Measurements from ENCODE around the gene ARL15. TPM values are rescaled to one million over a fixed set of nuclear protein-coding genes. Genes with fewer than 3 reads are reported as not detected.

Gene ARL15
- total and polyA plus RNA-seq, 2 donors (not counting 1 experiment from before 2014, with no cell fraction given): 5.8 to 20.5 TPM

GRCh38 chr5:53917826-53918225 lies 392.5 kb downstream of the ARL15 start:
- Mint-ChIP-seq H3K4me1 (peaks cover 8% of the 10 kb centered on the region), H3K27me3 (no peaks in the 10 kb centered on the region), H3K4me3 (no peak overlapping the region), H3K9me3 (ENCODE audit: insufficient read depth) (no peaks in the 10 kb centered on the region), H3K27ac (no peak overlapping the region)
- no peak overlapping the region for H3K4me2 ChIP-seq (replicated peaks; ENCODE audit: low read depth, low read length, poor library complexity, severe bottlenecking)
- H3K9ac ChIP-seq (ENCODE audit: low read length): no peak overlapping the region
- H2AFZ ChIP-seq (ENCODE audit: insufficient read depth, low read depth, low read length, poor library complexity, severe bottlenecking): no peak overlapping the region
- no CpG with 5 or more reads among the region's 3 CpGs for WGBS (ENCODE audit: insufficient coverage)
- CTCF ChIA-PET: interaction anchor here (0.7 kb wide), 1 partner anchor 12 kb away, joined by 5 read pairs; no protein-coding TSS in a partner anchor
- intact Hi-C loops (cut with micrococcal nuclease): no loop called here
- DNase-seq (no peak), ATAC-seq (ENCODE audit: low read depth) (no peak)
- POLR2A ChIA-PET: no interaction called here
- no peaks in the 10 kb centered on the region for H3K36me3 ChIP-seq (replicated peaks in 1 of 2; ENCODE audit: control extremely low read depth in 1 of 2, control insufficient read depth in 1 of 2, extremely low read depth in 1 of 2, insufficient read depth in 2 of 2, low read length in 1 of 2)
- no peaks in the 10 kb centered on the region for H3K4me1 ChIP-seq (ENCODE audit: control insufficient read depth in 2 of 2, insufficient read depth in 2 of 2, low read length in 2 of 2)
- no peaks in the 10 kb centered on the region for H3K79me2 ChIP-seq (ENCODE audit: control insufficient read depth, insufficient read depth, low read length)
- H3K27me3 ChIP-seq (replicated peaks in 1 of 4; ENCODE audit: control extremely low read depth in 1 of 4, control insufficient read depth in 3 of 4, insufficient read depth in 4 of 4, low read length in 3 of 4): no peaks in the 10 kb centered on the region
- no peaks in the 10 kb centered on the region for H4K20me1 ChIP-seq (ENCODE audit: control insufficient read depth, insufficient read depth, low read length, poor library complexity, severe bottlenecking)
- H3K4me3 ChIP-seq (ENCODE audit: control extremely low read depth in 1 of 5, extremely low read depth in 1 of 5, insufficient read depth in 1 of 5, low read depth in 2 of 5, low read length in 4 of 5): no peak overlapping the region
- no peak for TF ChIP-seq CTCF (IDR thresholded peaks at IDR 0.05)
- no peak for TF ChIP-seq EZH2 (IDR thresholded peaks at IDR 0.05; ENCODE audit: borderline replicate concordance, insufficient read depth, low read depth, low read length, poor library complexity, severe bottlenecking)
- H3K9me3 ChIP-seq (ENCODE audit: control extremely low read depth in 1 of 3, control insufficient read depth in 2 of 3, insufficient read depth in 1 of 3, low read length in 2 of 3): no peaks in the 10 kb centered on the region
- H3K27ac ChIP-seq (ENCODE audit: low read length in 2 of 2): no peak overlapping the region

GRCh38 chr5:53917095-53917494 lies 393.3 kb downstream of the ARL15 start:
- ATAC-seq (ENCODE audit: low read depth) (no peak), DNase-seq (no peak)
- Histone ChIP-seq H3K27ac (ENCODE audit: low read length in 2 of 2) (no peak overlapping the region), H3K9ac (ENCODE audit: low read length) (no peak overlapping the region), H3K4me3 (ENCODE audit: control extremely low read depth in 1 of 5, extremely low read depth in 1 of 5, insufficient read depth in 1 of 5, low read depth in 2 of 5, low read length in 4 of 5) (no peak overlapping the region), H3K27me3 (replicated peaks in 1 of 4; ENCODE audit: control extremely low read depth in 1 of 4, control insufficient read depth in 3 of 4, insufficient read depth in 4 of 4, low read length in 3 of 4) (no peaks in the 10 kb centered on the region), H4K20me1 (ENCODE audit: control insufficient read depth, insufficient read depth, low read length, poor library complexity, severe bottlenecking) (no peaks in the 10 kb centered on the region), H3K79me2 (ENCODE audit: control insufficient read depth, insufficient read depth, low read length) (no peaks in the 10 kb centered on the region), H3K36me3 (replicated peaks in 1 of 2; ENCODE audit: control extremely low read depth in 1 of 2, control insufficient read depth in 1 of 2, extremely low read depth in 1 of 2, insufficient read depth in 2 of 2, low read length in 1 of 2) (no peaks in the 10 kb centered on the region), H3K4me2 (replicated peaks; ENCODE audit: low read depth, low read length, poor library complexity, severe bottlenecking) (no peak overlapping the region), H3K9me3 (ENCODE audit: control extremely low read depth in 1 of 3, control insufficient read depth in 2 of 3, insufficient read depth in 1 of 3, low read length in 2 of 3) (no peaks in the 10 kb centered on the region), H3K4me1 (ENCODE audit: control insufficient read depth in 2 of 2, insufficient read depth in 2 of 2, low read length in 2 of 2) (no peaks in the 10 kb centered on the region), H2AFZ (ENCODE audit: insufficient read depth, low read depth, low read length, poor library complexity, severe bottlenecking) (no peak overlapping the region)
- CTCF ChIA-PET: no interaction called here
- Mint-ChIP-seq H3K27ac (no peak overlapping the region), H3K9me3 (ENCODE audit: insufficient read depth) (no peaks in the 10 kb centered on the region), H3K27me3 (no peaks in the 10 kb centered on the region), H3K4me1 (peaks cover 6% of the 10 kb centered on the region), H3K4me3 (no peak overlapping the region)
- TF ChIP-seq EZH2 (IDR thresholded peaks at IDR 0.05; ENCODE audit: borderline replicate concordance, insufficient read depth, low read depth, low read length, poor library complexity, severe bottlenecking) (no peak), CTCF (IDR thresholded peaks at IDR 0.05) (no peak)
- POLR2A ChIA-PET: no interaction called here
- intact Hi-C loops (cut with micrococcal nuclease): no loop called here

Data from B cell (primary cell).